Upper lobe of left lung (tissue), 6 donors: ENCODE measurements around the gene DHRS7B. TPM values are rescaled to one million over a fixed set of nuclear protein-coding genes. Genes with fewer than 3 reads are reported as not detected.
"Not testable (repeated sequence)": the region's sequence is repeated elsewhere in the genome, so short reads cannot be mapped to it uniquely, and the experiment has no call there.

Experiments used
- ATAC-seq, 2 donors: fragments of 200-7000 bp; cut with Tn5 transposase; one replicate each; pipeline ENCODE4 v1.9.1; 2022; ENCODE audit warnings: mild to moderate bottlenecking in 2 of 2, moderate library complexity in 2 of 2; ENCODE audit not compliant: low FRiP score in 2 of 2
- DNase-seq, 2 donors: peaks; one replicate each; pipeline ENCODE4 v3.0.0-alpha.2; 2019 to 2020
- H3K27ac ChIP-seq, 4 donors: fragments of 200-600 bp; sonication (generic); one replicate each; pipeline ENCODE4 v1.5.1; 2016 to 2019
- H3K27me3 ChIP-seq, 4 donors: fragments of 200-600 bp; sonication (generic); one replicate each; pipeline ENCODE4 v1.5.1; 2017 to 2019
- H3K36me3 ChIP-seq, 4 donors: fragments of 200-600 bp; sonication (generic); one replicate each; pipeline ENCODE4 v1.5.1; 2016 to 2019
- H3K4me1 ChIP-seq, 4 donors: fragments of 200-600 bp; sonication (generic); one replicate each; pipeline ENCODE4 v1.5.1; 2018 to 2019
- H3K4me3 ChIP-seq, 4 donors: fragments of 200-600 bp; sonication (generic); one replicate each; pipeline ENCODE4 v1.5.1; 2017 to 2019; ENCODE audit warnings: mild to moderate bottlenecking in 2 of 4, moderate library complexity in 1 of 4
- H3K9me3 ChIP-seq, 4 donors: fragments of 200-600 bp; sonication (generic); one replicate each; pipeline ENCODE4 v1.5.1; 2018 to 2019
- CTCF ChIP-seq, 6 experiments: fragments of 450-650 bp in 4 of 6; fragments of 200-600 bp in 2 of 6; sonication (generic) in 2 of 6; IDR thresholded peaks; one replicate each; pipeline ENCODE4 v1.5.1; 2016 to 2019; ENCODE audit warnings: antibody characterized with exemption in 6 of 6
- EP300 ChIP-seq, 4 donors: sonication (generic); formaldehyde crosslinking; IDR thresholded peaks; one replicate each; pipeline ENCODE4 v1.5.1; 2017; ENCODE audit warnings: antibody characterized with exemption in 4 of 4, control low read depth in 2 of 4
- POLR2A ChIP-seq, 4 donors: fragments of 450-650 bp; IDR thresholded peaks; one replicate each; pipeline ENCODE4 v1.5.1; 2016 to 2017; ENCODE audit warnings: antibody characterized with exemption in 4 of 4, mild to moderate bottlenecking in 2 of 4
- POLR2AphosphoS5 ChIP-seq, 2 donors: sonication (generic); formaldehyde crosslinking; IDR thresholded peaks; one replicate each; pipeline ENCODE4 v1.5.1; 2017; ENCODE audit warnings: antibody characterized with exemption in 2 of 2
- WGBS, 2 donors: methylation state at CpG; one replicate each; pipeline ENCODE4 v1.1.5; 2017 to 2018; 5-methylcytosine and 5-hydroxymethylcytosine counted together
- total RNA-seq, 6 donors: library from RNA; depleted of rRNA in 4 of 6; stranded (reverse); fragments of >200 nt in 4 of 6; gene quantifications; one replicate each; pipeline versions ENCODE4 v1.1.0 to v1.2.1, GENCODE V29; 2016 to 2021
- donor health status: DM: no; HTN: no; CAD: no; lungs with moderate emphysema.
- donor health status: DM: no; HTN: yes; CAD: no; lungs with severe emphysema.

The DHRS7B gene
- total RNA-seq, 6 donors from 2014 or later = 16.8 to 47.2 (median 30.2) TPM

GRCh38 chr17:21143695-21144094 lies 16.9 kb downstream of the DHRS7B start:
- Histone ChIP-seq H3K27me3 (no peaks in the 10 kb centered on the region), H3K4me3 (no peak overlapping the region), H3K36me3 (no peaks in the 10 kb centered on the region), H3K9me3 (no peaks in the 10 kb centered on the region), H3K4me1 (no peaks in the 10 kb centered on the region), H3K27ac (peak overlapping the region in 1 of 4 donors; percentile 6)
- WGBS, 2 donors = 74 to 84% methylated on average over 3 of the region's 3 CpGs
- DNase-seq = no peak
- TF ChIP-seq POLR2A (IDR thresholded peaks at IDR 0.05) = no peak
- no peak for TF ChIP-seq POLR2AphosphoS5 (IDR thresholded peaks at IDR 0.05)
- no peak for TF ChIP-seq EP300 (IDR thresholded peaks at IDR 0.05)
- no peak for TF ChIP-seq CTCF (IDR thresholded peaks at IDR 0.05)
- no peak for ATAC-seq

- not testable (repeated sequence) for DNase-seq, H3K27me3 ChIP-seq, H3K4me1 ChIP-seq, H3K4me3 ChIP-seq, H3K27ac ChIP-seq, H3K36me3 ChIP-seq, H3K9me3 ChIP-seq, ATAC-seq
- WGBS, 2 donors = 75 to 96% methylated on average over 3 of the region's 3 CpGs
Measured at GRCh38 chr17:21144299-21144698, 17.5 kb downstream of the DHRS7B start.

GRCh38 chr17:21146362-21147015 lies 19.7 kb downstream of the DHRS7B start:
- Histone ChIP-seq H3K4me1 (no peaks in the 10 kb centered on the region), H3K9me3 (no peaks in the 10 kb centered on the region), H3K27me3 (no peaks in the 10 kb centered on the region), H3K27ac (peak overlapping the region in 2 of 4 donors; percentile 46 to 65), H3K36me3 (no peaks in the 10 kb centered on the region), H3K4me3 (no peak overlapping the region)
- 75 to 82% methylated on average over 3 of the region's 3 CpGs for WGBS, 2 donors
- ATAC-seq (no peak), DNase-seq (no peak)
- TF ChIP-seq POLR2A (IDR thresholded peaks at IDR 0.05) = no peak
- no peak for TF ChIP-seq CTCF (IDR thresholded peaks at IDR 0.05)
- no peak for TF ChIP-seq POLR2AphosphoS5 (IDR thresholded peaks at IDR 0.05)
- TF ChIP-seq EP300 (IDR thresholded peaks at IDR 0.05) = no peak

GRCh38 chr17:21149621-21150020 lies 22.9 kb downstream of the DHRS7B start:
- H3K9me3 ChIP-seq = no peaks in the 10 kb centered on the region
- no peaks in the 10 kb centered on the region for H3K4me1 ChIP-seq
- WGBS, 2 donors = 65 to 80% methylated on average over 1 of the region's 1 CpG
- no peaks in the 10 kb centered on the region for H3K27me3 ChIP-seq
- H3K36me3 ChIP-seq = no peaks in the 10 kb centered on the region
- no peak overlapping the region for H3K4me3 ChIP-seq
- DNase-seq = no peak
- H3K27ac ChIP-seq = no peak overlapping the region
- no peak for ATAC-seq
- no peak for TF ChIP-seq EP300 (IDR thresholded peaks at IDR 0.05)

- 65 to 68% methylated on average over 1 of the region's 1 CpG for WGBS, 2 donors
- no peaks in the 10 kb centered on the region for H3K4me1 ChIP-seq
- no peaks in the 10 kb centered on the region for H3K36me3 ChIP-seq
- ATAC-seq (no peak), DNase-seq (no peak)
- H3K9me3 ChIP-seq = no peaks in the 10 kb centered on the region
- H3K4me3 ChIP-seq = no peak overlapping the region
- no peak overlapping the region for H3K27ac ChIP-seq
- H3K27me3 ChIP-seq = no peaks in the 10 kb centered on the region
- no peak for TF ChIP-seq POLR2AphosphoS5 (IDR thresholded peaks at IDR 0.05)
- no peak for TF ChIP-seq EP300 (IDR thresholded peaks at IDR 0.05)
- TF ChIP-seq CTCF (IDR thresholded peaks at IDR 0.05) = no peak
- TF ChIP-seq POLR2A (IDR thresholded peaks at IDR 0.05) = no peak
Measured at GRCh38 chr17:21152731-21153130, 26.0 kb downstream of the DHRS7B start.
